OCI-LY1 (cell line): Measurements from ENCODE around the gene SYNPO2.

Experiments
- CTCF ChIP-seq: fragments of 200-600 bp; sonication (generic), shearing (Covaris generic); IDR thresholded peaks from 2 replicates; pipeline ENCODE4 v1.5.1; 2017; ENCODE audit warnings: mild to moderate bottlenecking, antibody characterized with exemption, low read length, moderate library complexity, mixed read lengths
- EZH2 ChIP-seq: fragments of 200-600 bp; sonication (generic), shearing (Covaris generic); IDR thresholded peaks from 2 replicates; pipeline ENCODE4 v1.8.0; 2017; ENCODE audit warnings: borderline replicate concordance, mixed run types, mild to moderate bottlenecking, antibody characterized with exemption, low read length, moderate library complexity, mixed read lengths

GRCh38 chr4:118842055-118842454, 46.6 kb upstream of the SYNPO2 start:
- TF ChIP-seq EZH2 (no peak), CTCF (no peak)
